ENCODE results near the gene ATP12A. TPM values are rescaled to one million over a fixed set of nuclear protein-coding genes. Genes with fewer than 3 reads are reported as not detected.
A peak's percentile ranks its signal among the peaks of the same experiment; 100 is the strongest.

Gene ATP12A
- polyA plus RNA-seq, 3 donors = not detected

- H3K9ac ChIP-seq (ENCODE audit: insufficient read depth, low read length, poor library complexity, severe bottlenecking) = no peak overlapping the region
- no peaks in the 10 kb centered on the region for H3K4me1 ChIP-seq (ENCODE audit: control insufficient read depth in 1 of 2, insufficient read depth in 2 of 2, low read length in 2 of 2)
- intact Hi-C loops (cut with micrococcal nuclease) = loop anchor here in 1 of 2 donors (10.0 kb wide), 1 partner anchor 287 kb away; no protein-coding TSS in a partner anchor
- TF ChIP-seq, protein P1, sequence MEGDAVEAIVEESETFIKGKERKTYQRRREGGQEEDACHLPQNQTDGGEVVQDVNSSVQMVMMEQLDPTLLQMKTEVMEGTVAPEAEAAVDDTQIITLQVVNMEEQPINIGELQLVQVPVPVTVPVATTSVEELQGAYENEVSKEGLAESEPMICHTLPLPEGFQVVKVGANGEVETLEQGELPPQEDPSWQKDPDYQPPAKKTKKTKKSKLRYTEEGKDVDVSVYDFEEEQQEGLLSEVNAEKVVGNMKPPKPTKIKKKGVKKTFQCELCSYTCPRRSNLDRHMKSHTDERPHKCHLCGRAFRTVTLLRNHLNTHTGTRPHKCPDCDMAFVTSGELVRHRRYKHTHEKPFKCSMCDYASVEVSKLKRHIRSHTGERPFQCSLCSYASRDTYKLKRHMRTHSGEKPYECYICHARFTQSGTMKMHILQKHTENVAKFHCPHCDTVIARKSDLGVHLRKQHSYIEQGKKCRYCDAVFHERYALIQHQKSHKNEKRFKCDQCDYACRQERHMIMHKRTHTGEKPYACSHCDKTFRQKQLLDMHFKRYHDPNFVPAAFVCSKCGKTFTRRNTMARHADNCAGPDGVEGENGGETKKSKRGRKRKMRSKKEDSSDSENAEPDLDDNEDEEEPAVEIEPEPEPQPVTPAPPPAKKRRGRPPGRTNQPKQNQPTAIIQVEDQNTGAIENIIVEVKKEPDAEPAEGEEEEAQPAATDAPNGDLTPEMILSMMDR (IDR thresholded peaks at IDR 0.05) = no peak
- no peaks in the 10 kb centered on the region for H4K20me1 ChIP-seq (ENCODE audit: insufficient read depth, low read length)
- Mint-ChIP-seq H3K27me3 (ENCODE audit: low read depth in 3 of 3) (peaks cover 2 to 10% (median 8%) of the 10 kb centered on the region in 3 donors), H3K4me1 (peaks cover 6% of the 10 kb centered on the region), H3K9me3 (no peaks in the 10 kb centered on the region), H3K27ac (no peak overlapping the region), H3K36me3 (no peaks in the 10 kb centered on the region), H3K4me3 (no peak overlapping the region)
- no peaks in the 10 kb centered on the region for H3K9me3 ChIP-seq (replicated peaks in 1 of 2; ENCODE audit: control insufficient read depth in 1 of 2, insufficient read depth in 1 of 2, low read length in 2 of 2)
- H3K4me3 ChIP-seq (replicated peaks in 1 of 3; ENCODE audit: low read depth in 2 of 3, low read length in 3 of 3) = no peak overlapping the region
- H3K27me3 ChIP-seq (ENCODE audit: control insufficient read depth in 2 of 2, insufficient read depth in 2 of 2, low read length in 2 of 2) = peaks cover 0 to 6% of the 10 kb centered on the region in 2 donors
- H2AFZ ChIP-seq (ENCODE audit: insufficient read depth, low read depth, low read length, poor library complexity, severe bottlenecking) = no peak overlapping the region
- no peak overlapping the region for H3K4me2 ChIP-seq (replicated peaks; ENCODE audit: extremely low read depth, low read length, poor library complexity, severe bottlenecking)
- no peak overlapping the region for H3K27ac ChIP-seq (ENCODE audit: low read depth in 1 of 2, low read length in 2 of 2)
- no peaks in the 10 kb centered on the region for H3K36me3 ChIP-seq (replicated peaks in 1 of 2; ENCODE audit: control insufficient read depth in 1 of 2, insufficient read depth in 2 of 2, low read length in 2 of 2)
- H3K79me2 ChIP-seq (ENCODE audit: insufficient read depth, low read length) = no peaks in the 10 kb centered on the region
- DNase-seq = no peak
- 92% methylated on average over 4 of the region's 10 CpGs for WGBS (ENCODE audit: insufficient coverage)
Measured at GRCh38 chr13:24688111-24688510, 7.9 kb downstream of the ATP12A start.

GRCh38 chr13:24688950-24689349, 8.7 kb downstream of the ATP12A start:
- 91% methylated on average over 6 of the region's 11 CpGs for WGBS (ENCODE audit: insufficient coverage)
- intact Hi-C loops (cut with micrococcal nuclease) = loop anchor here in 1 of 2 donors (10.0 kb wide), 1 partner anchor 286 kb away; no protein-coding TSS in a partner anchor
- H3K4me1 Mint-ChIP-seq = peaks cover 5% of the 10 kb centered on the region
- no peaks in the 10 kb centered on the region for H3K4me1 ChIP-seq (ENCODE audit: control insufficient read depth in 1 of 2, insufficient read depth in 2 of 2, low read length in 2 of 2)
- H2AFZ ChIP-seq (ENCODE audit: insufficient read depth, low read depth, low read length, poor library complexity, severe bottlenecking) = no peak overlapping the region
- H3K27me3 ChIP-seq (ENCODE audit: control insufficient read depth in 2 of 2, insufficient read depth in 2 of 2, low read length in 2 of 2) = peaks cover 0 to 13% of the 10 kb centered on the region in 2 donors
- no peaks in the 10 kb centered on the region for H3K79me2 ChIP-seq (ENCODE audit: insufficient read depth, low read length)
- H3K9me3 ChIP-seq (replicated peaks in 1 of 2; ENCODE audit: control insufficient read depth in 1 of 2, insufficient read depth in 1 of 2, low read length in 2 of 2) = no peaks in the 10 kb centered on the region
- no peak overlapping the region for H3K4me3 Mint-ChIP-seq
- no peak overlapping the region for H3K27ac ChIP-seq (ENCODE audit: low read depth in 1 of 2, low read length in 2 of 2)
- peaks cover 7 to 12% (median 12%) of the 10 kb centered on the region in 3 donors for H3K27me3 Mint-ChIP-seq (ENCODE audit: low read depth in 3 of 3)
- H3K27ac Mint-ChIP-seq = peak overlapping the region in 1 of 7 donors; percentile 62
- H3K4me3 ChIP-seq (replicated peaks in 1 of 3; ENCODE audit: low read depth in 2 of 3, low read length in 3 of 3) = no peak overlapping the region
- no peak for DNase-seq
- no peaks in the 10 kb centered on the region for H4K20me1 ChIP-seq (ENCODE audit: insufficient read depth, low read length)
- TF ChIP-seq, protein P1 (IDR thresholded peaks at IDR 0.05) = no peak
- no peaks in the 10 kb centered on the region for H3K9me3 Mint-ChIP-seq
- H3K4me2 ChIP-seq (replicated peaks; ENCODE audit: extremely low read depth, low read length, poor library complexity, severe bottlenecking) = no peak overlapping the region
- H3K36me3 ChIP-seq (replicated peaks in 1 of 2; ENCODE audit: control insufficient read depth in 1 of 2, insufficient read depth in 2 of 2, low read length in 2 of 2) = no peaks in the 10 kb centered on the region
- H3K36me3 Mint-ChIP-seq = no peaks in the 10 kb centered on the region
- no peak overlapping the region for H3K9ac ChIP-seq (ENCODE audit: insufficient read depth, low read length, poor library complexity, severe bottlenecking)

Data from CD14-positive monocyte (primary cell).